Breast epithelium (tissue), 4 donors: ENCODE measurements around the gene SHISA8. TPM values are rescaled to one million over a fixed set of nuclear protein-coding genes. Genes with fewer than 3 reads are reported as not detected.

ENCODE experiments used
- DNase-seq, 2 donors: peaks; one replicate each; pipeline ENCODE4 v3.0.0-alpha.2; 2019; ENCODE audit warnings: low spot score in 2 of 2
- H3K27ac ChIP-seq, 2 donors: fragments of 200-600 bp; sonication (generic) in 1 of 2; one replicate each; pipeline ENCODE4 v1.5.1; 2016 to 2019; ENCODE audit warnings: mild to moderate bottlenecking in 1 of 2
- H3K27me3 ChIP-seq, 2 donors: fragments of 200-600 bp; sonication (generic) in 1 of 2; one replicate each; pipeline versions ENCODE4 v1.5.1 to v1.6.0; 2017 to 2019; ENCODE audit warnings: control low read depth in 1 of 2, mild to moderate bottlenecking in 1 of 2
- H3K36me3 ChIP-seq: fragments of 200-600 bp; one replicate; pipeline ENCODE4 v1.5.1; 2019
- H3K4me1 ChIP-seq, 2 donors: fragments of 200-600 bp; sonication (generic); one replicate each; pipeline ENCODE4 v1.5.1; 2016 to 2019; ENCODE audit warnings: control low read depth in 1 of 2
- H3K4me3 ChIP-seq, 3 donors: fragments of 200-600 bp; sonication (generic); 1 replicate in 2 of 3; 2 replicates in 1 of 3; pipeline ENCODE4 v1.5.1; 2016 to 2019; ENCODE audit warnings: mild to moderate bottlenecking in 3 of 3, moderate library complexity in 2 of 3
- H3K9me3 ChIP-seq, 2 donors: fragments of 200-600 bp; sonication (generic) in 1 of 2; one replicate each; pipeline ENCODE4 v1.5.1; 2016 to 2019; ENCODE audit warnings: control low read depth in 1 of 2
- CTCF ChIP-seq, 3 donors: fragments of 450-650 bp; IDR thresholded peaks; one replicate each; pipeline ENCODE4 v1.5.1; 2016 to 2017; ENCODE audit warnings: antibody characterized with exemption in 3 of 3, mild to moderate bottlenecking in 3 of 3, moderate library complexity in 3 of 3
- POLR2A ChIP-seq: fragments of 450-650 bp; IDR thresholded peaks from one replicate; pipeline ENCODE4 v1.6.1; 2016; ENCODE audit warnings: antibody characterized with exemption, mild to moderate bottlenecking, moderate library complexity
- POLR2AphosphoS5 ChIP-seq, 3 donors: sonication (generic); formaldehyde crosslinking; IDR thresholded peaks; one replicate each; pipeline ENCODE4 v1.6.1; 2017; ENCODE audit warnings: antibody characterized with exemption in 3 of 3
- intact Hi-C: fragments of 100-400 bp; cut with DNase I; formaldehyde crosslinking; loops from one replicate; pipeline ENCODE4 v1.15.1; 2023; ENCODE audit warnings: low total_unique reads
- total RNA-seq, 3 donors: library from RNA; depleted of rRNA; stranded (reverse); fragments of >200 nt; gene quantifications; one replicate each; pipeline ENCODE4 v1.1.0, GENCODE V29; 2016

Gene SHISA8
- total RNA-seq, 3 donors from 2014 or later: not detected

- Histone ChIP-seq H3K27me3 (no peaks in the 10 kb centered on the region), H3K9me3 (no peaks in the 10 kb centered on the region), H3K27ac (no peak overlapping the region), H3K4me3 (no peak overlapping the region), H3K4me1 (no peaks in the 10 kb centered on the region), H3K36me3 (no peaks in the 10 kb centered on the region)
- intact Hi-C loops: no loop called here
- no peak for TF ChIP-seq POLR2AphosphoS5 (IDR thresholded peaks at IDR 0.05)
- TF ChIP-seq CTCF (IDR thresholded peaks at IDR 0.05): no peak
- no peak for DNase-seq
Observed at GRCh38 chr22:41936894-41937169, 22.0 kb upstream of the SHISA8 start.

- TF ChIP-seq POLR2A (no peak), CTCF (IDR thresholded peaks at IDR 0.05) (no peak), POLR2AphosphoS5 (IDR thresholded peaks at IDR 0.05) (no peak)
- Histone ChIP-seq H3K27me3 (no peaks in the 10 kb centered on the region), H3K4me3 (no peak overlapping the region), H3K4me1 (no peaks in the 10 kb centered on the region), H3K36me3 (no peaks in the 10 kb centered on the region), H3K27ac (no peak overlapping the region), H3K9me3 (no peaks in the 10 kb centered on the region)
- intact Hi-C loops: no loop called here
- DNase-seq: no peak
Observed at GRCh38 chr22:41935509-41935908, 20.6 kb upstream of the SHISA8 start.

GRCh38 chr22:41935015-41935351, 20.1 kb upstream of the SHISA8 start:
- Histone ChIP-seq H3K27me3 (no peaks in the 10 kb centered on the region), H3K4me3 (no peak overlapping the region), H3K27ac (no peak overlapping the region), H3K36me3 (no peaks in the 10 kb centered on the region), H3K4me1 (no peaks in the 10 kb centered on the region), H3K9me3 (no peaks in the 10 kb centered on the region)
- no peak for TF ChIP-seq CTCF (IDR thresholded peaks at IDR 0.05)
- no peak for TF ChIP-seq POLR2A
- no peak for TF ChIP-seq POLR2AphosphoS5 (IDR thresholded peaks at IDR 0.05)
- no peak for DNase-seq
- intact Hi-C loops: no loop called here

- Histone ChIP-seq H3K4me3 (no peak overlapping the region), H3K9me3 (no peaks in the 10 kb centered on the region), H3K27ac (no peak overlapping the region), H3K4me1 (no peaks in the 10 kb centered on the region), H3K27me3 (no peaks in the 10 kb centered on the region), H3K36me3 (no peaks in the 10 kb centered on the region)
- no peak for TF ChIP-seq CTCF (IDR thresholded peaks at IDR 0.05)
- TF ChIP-seq POLR2A: no peak
- TF ChIP-seq POLR2AphosphoS5 (IDR thresholded peaks at IDR 0.05): no peak
- intact Hi-C loops: no loop called here
- no peak for DNase-seq
Observed at GRCh38 chr22:41934284-41935014, 19.6 kb upstream of the SHISA8 start.

GRCh38 chr22:41933411-41934177, 18.7 kb upstream of the SHISA8 start:
- no peaks in the 10 kb centered on the region for H3K27me3 ChIP-seq
- TF ChIP-seq CTCF (IDR thresholded peaks at IDR 0.05): no peak
- TF ChIP-seq POLR2AphosphoS5 (IDR thresholded peaks at IDR 0.05): no peak
- no peak overlapping the region for H3K27ac ChIP-seq
- intact Hi-C loops: no loop called here
- H3K4me3 ChIP-seq: no peak overlapping the region
- no peak for DNase-seq
- no peaks in the 10 kb centered on the region for H3K36me3 ChIP-seq
- H3K4me1 ChIP-seq: no peaks in the 10 kb centered on the region
- no peaks in the 10 kb centered on the region for H3K9me3 ChIP-seq
